GM21529 (cell line): ENCODE results near the gene SLC12A7.

Experiments used
- ATAC-seq: cut with Tn5 transposase; IDR thresholded peaks from one replicate; pipeline ENCODE4 v1.9.1; 2021; ENCODE audit not compliant: unreplicated experiment

Gene SLC12A7

DNA sequence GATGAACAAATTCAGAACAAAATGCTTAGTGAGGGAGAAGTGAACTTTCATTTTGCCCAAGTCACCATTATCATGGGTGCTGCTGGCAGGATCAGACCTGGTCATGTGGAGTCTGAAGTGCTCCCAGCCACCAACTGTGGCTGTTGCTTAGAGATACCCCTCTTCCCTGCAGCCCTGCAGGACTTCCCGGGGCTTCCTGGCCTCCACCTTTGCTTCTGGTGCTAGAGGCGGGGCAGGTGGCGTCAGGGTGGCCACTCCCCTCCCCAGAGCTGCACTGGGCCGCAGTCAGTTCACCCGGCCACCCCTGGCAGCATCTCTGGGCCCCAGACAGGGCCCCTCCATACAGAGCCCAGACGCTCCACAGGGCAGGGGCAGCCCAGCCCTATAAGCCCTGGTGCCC lies 30.0 kb upstream of the SLC12A7 start:
- ATAC-seq, result no peak

DNA sequence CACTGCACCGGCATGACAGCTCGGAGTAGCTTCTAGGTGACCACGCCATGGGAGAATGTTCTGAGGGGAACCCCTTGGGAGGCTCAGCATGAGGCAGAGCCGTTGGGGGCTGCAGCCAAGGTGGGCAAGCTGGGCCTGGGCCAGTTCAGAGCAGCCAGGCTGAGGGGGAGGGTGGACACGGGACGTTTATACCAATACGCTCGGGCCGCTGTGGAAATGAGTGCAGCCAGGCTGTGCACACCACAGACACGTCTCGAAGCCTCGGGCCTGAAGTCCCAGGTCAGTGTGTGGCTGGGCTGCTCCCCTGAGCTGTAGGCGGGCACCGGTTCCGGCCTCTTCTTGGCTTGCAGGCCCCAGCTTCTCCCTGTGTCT lies 28.9 kb upstream of the SLC12A7 start:
- ATAC-seq, result no peak

DNA sequence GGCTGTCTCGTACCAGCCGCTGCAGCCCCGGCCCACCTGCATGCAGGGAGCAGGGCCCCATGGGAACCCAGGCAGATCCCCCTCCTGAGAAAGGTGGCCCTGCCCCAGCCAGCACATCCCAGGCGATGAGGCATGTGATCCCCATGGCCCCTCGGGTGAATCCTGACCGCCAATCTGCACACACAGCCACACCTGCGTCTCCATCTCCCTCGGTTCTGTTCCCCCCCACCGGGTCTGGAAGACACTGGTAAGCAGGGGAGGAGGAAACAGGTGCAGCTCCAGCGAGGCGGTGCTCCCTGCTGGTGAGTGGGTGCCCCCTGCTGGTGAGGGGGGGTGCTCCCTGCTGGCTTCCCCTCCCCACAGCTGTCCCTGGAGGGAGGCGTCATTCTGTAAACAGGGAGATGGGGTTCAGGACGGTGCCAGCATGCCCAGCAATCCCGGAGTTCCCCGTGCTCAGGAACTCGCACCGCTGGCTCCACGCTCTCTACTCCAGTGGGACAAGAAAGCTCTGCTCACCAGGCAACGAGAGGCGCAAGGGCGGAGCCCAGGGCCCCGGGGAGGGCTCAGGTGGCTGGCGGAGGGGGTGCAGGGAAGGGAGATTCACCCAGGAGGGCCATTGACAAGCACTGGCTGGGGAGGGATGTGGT lies 28.4 kb upstream of the SLC12A7 start:
- peak; percentile 70 for ATAC-seq

DNA sequence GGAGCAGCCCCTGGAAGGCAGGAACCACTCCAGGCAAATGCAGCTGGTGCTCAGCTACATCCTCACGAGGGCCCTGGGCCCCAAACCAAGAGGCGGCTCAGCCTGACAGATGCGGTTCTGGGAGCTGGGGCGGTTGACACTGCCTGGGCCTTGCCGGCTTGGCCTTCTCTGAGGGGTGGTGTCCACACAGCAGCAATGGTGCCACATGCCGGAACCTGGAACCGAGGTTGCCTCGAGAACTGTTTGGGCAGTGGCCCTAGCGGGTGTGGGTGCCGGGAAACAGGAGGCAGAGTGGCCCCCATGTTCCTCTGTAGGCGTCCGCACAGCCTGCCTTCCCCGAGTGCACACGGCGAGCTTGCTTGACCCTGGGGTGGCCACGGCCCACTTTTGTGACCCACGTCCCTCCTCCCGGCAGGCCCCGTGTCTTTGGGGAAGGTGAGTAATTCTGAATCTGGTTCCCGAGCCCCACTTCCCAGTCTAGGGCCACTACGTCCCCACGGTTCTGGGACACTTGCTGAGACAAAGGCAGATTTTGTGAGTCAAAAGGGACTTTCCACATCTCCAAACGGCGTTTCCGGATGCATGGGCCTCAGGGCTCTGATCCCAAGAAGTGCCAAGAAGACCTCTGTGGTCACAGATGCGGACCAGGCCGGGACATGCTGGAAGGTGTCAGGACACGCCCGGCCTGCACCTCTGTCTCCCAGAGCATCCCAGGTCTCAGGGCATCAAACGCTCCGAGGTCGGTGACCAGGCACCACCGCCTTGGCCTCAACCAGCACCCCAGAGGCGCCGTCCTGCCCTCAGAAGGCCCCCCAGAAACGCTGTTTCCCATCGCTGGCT lies 27.7 kb upstream of the SLC12A7 start:
- ATAC-seq, result peak; percentile 17

DNA sequence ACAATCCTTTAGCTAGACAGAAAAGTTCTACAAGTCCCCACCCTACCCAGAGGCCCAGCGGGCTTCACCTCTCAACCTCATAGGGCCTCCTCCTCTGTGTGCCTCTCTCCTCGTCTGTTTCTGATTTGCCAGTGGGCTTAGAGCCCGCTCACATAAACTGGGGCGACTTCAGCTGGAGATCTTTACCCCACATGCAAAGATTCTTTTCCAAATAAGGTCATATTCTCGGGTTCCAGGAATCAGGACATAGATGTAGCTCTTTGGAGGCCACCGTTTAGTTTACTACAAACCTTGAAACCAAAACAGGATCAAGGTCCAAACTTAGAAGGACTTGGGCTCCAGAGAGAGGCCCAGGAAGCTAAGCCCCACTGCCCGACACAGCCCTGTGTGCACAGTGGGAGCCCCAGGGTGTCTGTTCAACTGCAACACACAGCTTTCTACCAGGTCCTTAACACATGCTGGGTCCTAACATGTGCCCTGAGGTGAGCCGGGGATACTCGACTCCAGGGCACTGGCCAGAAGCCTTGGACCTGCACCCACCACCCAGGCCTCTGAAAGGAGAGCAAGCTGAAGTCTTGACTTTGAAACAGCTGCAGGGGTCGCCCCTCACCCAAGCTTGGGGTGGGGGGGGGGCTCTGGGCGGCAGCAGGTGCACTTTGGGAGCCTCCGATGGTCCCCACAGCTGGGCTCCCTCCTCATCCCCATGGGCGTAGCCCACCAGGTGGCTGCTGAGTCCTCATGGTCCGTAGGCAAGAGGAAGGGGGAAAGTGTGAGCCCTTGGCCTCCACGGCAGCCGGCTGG lies 26.8 kb upstream of the SLC12A7 start:
- no peak for ATAC-seq

DNA sequence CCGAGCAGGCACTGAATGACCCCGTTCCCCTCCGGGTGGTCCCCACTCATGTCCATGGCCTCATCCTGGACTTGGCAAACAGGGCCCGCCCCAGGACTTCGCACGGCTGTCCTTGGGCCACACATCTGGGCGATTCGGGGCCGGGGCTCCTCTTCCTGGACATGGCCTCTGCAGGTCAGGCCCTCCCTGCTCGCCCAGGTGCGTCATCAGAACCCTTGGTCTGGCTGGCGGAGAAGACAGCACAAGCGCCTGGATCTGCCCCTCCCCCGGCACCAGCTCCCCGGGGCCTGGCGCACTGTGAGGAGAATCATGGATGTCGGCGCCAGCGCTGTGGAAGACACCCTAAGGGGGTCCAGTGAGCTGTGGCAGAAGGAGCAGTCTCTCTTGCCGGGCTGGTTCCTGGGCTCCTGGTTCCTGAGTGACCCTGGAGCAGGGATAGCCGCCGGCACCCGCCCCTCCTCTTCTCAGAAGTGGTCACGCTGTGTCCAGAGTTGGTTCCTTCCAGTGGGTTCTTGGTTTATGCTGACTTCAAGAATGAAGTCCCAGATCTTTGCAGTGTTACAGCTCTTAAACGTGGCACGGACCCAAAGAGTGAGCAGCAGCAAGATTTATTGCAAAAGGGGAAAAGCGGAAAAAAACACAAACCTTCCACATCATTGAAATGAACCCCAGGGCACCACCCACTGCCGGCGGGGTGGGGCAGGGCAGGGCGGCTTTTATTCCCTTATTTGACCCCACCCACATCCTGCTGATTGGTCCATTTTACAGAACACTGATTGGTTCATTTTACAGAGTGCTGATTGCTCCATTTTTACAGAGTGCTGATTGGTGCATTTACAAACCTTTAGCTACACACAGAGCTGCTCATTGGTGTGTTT lies 25.9 kb upstream of the SLC12A7 start:
- no peak for ATAC-seq

DNA sequence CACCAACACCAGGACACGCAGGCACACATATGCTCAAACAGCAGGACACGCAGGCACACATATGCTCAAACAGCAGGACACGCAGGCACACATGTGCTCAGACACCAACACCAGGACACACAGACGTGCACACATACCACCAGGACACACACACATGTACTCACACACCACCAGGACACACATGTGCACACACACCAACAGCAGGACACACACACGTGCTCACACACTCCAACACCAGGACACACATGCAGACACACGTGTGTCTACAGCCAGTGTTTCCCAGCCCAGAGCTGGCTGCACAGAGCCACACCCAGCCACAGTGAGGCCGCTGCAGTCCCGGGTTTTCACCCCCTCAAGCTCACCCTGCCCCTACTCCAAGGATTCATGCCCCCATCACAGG lies 25.0 kb upstream of the SLC12A7 start:
- ATAC-seq, result no peak

DNA sequence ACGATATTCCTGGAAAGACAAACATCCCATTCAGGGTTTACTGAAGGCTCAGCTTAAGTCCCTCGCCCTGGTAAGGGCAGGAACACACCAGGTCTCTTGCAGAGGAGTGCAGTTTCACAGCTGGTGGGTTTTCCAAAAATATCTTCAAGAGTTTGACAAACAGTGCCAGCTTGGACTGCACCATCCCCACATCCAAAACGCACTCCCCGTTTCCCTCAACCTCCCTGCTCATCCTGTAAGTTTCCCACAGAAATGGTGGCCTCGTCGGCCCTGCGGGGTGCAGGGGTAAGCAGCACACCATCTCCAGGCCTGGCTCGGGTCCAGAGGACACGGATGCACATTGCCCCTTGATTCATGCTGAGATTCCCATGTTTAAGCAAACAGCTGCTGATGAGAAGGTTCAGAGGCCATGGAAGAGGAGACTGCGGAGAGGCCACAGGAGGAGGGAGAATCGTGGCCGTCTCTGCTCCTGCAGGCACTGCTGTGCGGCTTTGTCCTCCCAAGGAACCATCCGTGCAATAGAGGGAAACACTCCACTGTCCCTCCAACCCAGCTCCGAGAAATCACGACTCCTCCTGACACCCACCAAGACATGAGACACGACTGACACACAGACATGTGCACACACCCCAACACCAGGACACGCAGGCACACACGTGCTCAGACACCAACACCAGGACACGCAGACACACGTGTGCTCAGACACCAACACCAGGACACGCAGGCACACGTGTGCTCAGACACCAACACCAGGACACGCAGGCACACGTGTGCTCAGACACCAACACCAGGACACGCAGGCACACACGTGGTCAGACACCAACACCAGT lies 24.0 kb upstream of the SLC12A7 start:
- no peak for ATAC-seq

DNA sequence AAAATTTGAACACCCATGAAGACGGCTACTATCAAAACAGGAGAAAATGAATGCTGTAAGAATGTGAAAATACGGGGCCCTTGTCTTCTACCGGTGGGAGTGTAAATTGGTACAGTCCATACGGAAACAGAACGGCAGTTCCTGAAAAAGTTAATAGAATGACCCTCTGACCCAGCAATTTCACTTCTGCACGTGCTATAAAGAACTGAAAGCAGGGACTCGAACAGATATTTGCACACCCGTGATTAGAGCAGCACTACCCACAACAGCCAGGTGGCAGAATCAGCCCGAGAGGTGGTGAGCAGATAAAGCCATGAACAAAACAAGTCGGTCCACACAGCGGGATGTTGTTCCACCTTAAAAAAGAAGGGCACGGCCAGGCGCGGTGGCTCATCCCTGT lies 22.6 kb upstream of the SLC12A7 start:
- peak; percentile 61 for ATAC-seq

DNA sequence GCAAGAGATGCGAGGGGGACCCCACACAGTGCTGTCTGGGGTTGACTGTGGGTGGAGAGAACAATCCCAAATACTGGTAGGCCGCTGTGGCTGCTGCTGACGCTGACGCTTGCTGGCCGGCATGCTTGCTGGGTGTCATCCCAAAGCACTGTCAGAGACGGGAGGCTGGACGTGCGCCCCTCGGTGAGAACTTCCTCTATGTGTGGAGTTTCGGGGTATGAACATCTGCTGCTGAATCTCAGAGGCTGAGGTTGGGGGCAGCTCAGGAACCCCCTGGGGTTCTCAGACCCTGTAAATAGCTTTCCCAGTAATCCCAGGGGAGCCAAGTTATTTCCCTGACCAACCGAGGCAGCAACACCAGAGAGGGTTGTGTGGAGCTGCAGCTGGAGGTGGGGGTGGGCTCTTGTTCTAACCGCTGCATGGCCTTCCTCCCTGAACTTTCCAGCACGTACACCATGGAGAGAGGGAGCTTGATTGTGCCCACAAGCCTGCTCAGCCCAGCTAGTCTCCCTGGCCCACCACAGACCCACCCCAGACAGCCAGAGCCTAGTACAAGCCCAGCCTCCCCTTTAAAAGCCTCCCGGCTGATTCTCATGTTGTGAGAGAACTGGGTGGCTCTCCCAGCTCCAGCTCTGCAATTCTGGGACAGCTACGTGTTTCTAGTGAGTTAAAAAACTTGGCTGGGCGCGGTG lies 21.8 kb upstream of the SLC12A7 start:
- ATAC-seq, result peak; percentile 53

DNA sequence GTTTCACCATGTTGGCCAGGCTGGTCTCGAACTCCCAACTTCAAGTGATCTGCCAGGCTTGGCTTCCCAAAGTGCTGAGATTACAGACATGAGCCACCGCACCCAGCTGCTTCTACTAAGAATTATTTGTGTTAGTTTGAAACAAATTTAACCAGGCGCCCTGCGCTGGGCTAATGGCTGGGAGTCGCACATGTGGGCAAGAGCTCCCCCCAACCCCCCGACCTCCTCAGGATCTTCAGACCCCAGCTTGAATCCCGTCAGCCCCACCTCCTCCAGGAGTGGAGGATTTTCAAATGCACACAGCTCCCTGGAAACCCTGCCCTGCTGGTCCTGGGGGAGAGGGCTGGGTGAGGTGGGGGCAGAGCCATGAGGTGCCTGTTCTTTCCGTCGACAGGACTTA lies 21.2 kb upstream of the SLC12A7 start:
- no peak for ATAC-seq

DNA sequence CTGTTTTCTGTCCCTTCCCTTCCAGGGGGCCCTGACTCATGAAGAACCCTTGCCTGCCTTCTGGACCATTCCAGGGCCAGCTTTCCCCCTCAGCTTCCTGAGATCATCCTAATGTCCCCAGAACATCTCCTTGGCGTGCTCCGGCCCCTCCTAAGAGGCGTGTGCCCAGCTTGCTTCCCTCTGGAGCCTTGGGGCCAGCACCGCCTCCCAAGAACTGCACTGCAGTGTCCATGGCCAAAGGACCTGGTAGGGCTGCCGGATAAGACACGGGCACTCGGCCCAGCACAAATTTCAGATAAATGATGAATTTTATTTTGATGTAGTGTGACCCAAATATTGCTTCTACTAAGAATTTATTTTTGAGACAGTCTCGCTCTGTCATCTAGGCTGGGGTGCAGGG lies 20.7 kb upstream of the SLC12A7 start:
- ATAC-seq, result no peak

DNA sequence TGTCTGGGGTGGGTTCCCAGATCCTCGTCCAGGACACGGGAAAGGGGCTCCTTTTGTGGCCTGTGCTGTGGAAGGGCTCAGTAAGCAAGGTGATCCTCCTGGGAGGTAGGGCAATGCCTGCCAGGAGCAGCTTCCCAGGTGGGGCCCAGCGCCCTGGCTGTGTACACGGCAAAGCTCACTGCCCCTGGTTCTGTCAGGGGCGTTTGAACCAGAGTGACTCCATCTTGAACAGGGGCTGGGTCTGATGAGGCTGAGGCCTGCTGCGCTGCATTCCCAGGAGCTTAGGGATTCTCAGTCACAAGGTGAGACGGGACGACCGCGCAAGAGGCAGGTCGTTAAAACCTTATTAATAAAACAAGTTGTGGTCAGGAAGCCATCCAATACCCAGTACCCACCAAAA lies 19.9 kb upstream of the SLC12A7 start:
- ATAC-seq, result no peak

DNA sequence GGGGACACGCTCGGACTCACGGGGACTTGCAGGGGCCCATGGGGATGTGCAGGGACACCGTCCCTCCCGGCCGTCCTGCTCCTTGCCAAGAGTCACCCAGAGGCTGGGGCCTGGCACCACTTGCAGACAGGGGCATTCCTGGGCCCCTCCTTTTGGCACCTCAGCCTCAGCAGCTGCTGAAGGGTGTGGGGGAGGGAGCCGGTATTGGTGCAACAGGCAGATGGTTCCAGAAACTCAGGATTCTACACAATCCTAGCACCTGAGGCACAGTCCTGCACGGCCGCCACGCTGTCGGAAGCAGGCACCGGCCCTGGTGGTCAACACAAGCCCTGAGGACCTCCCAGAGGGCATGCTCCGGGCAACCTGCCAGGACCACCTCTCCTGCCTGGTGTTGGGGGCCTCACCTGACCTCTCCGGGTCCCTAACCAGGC lies 19.3 kb upstream of the SLC12A7 start:
- no peak for ATAC-seq

DNA sequence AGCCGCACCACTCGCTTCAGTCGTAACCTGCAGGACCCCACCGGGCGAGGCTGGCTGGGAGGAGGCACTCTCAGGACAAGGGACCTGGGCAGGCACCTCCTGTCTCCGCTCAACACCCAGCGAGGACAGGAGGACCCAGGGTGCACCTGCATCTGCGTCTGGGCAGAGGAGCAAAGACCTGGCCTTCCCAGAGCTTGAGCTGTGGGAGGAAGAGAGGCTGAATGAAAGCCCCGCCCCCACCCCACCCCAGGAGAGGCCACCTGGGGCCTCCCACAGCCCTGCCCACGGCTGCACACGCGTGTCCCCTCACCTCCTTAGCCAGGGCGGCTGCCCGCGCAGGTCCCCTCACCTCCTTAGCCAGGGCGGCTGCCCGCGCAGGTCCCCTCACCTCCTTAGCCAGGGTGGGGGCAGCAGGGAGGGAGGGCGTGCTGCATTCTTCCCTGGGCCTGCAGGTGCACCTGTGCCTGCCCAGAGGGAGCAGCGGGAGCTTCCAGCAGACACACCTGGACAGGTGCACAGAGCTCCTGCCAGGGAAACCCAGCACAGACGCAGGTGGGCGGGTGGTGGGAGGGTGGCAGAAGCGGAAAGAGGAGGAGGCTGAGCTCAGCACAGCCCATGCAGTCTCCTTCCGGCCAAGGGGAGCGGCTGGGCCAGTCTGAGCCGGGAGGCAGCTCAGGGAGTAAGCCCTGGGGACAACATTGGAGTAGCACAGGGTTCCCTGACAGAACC lies 18.5 kb upstream of the SLC12A7 start:
- ATAC-seq, result peak; percentile 40

DNA sequence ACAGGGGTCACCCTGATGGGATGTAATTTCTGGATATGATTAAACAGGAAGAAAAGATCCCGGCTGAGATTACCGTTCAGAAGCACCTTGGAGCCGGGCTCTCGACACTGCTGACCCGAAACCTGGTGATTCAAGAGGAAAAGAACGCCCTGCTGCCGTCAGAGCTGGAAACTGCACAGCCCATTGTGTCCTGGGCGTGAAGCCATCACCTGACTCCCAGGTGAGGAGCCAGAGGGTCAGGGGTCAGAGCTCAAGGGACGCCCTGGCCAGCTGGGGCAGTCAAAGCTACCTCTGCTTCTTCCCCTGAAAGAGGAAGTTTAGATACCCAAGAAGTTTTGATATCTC lies 17.8 kb upstream of the SLC12A7 start:
- ATAC-seq, result no peak

DNA sequence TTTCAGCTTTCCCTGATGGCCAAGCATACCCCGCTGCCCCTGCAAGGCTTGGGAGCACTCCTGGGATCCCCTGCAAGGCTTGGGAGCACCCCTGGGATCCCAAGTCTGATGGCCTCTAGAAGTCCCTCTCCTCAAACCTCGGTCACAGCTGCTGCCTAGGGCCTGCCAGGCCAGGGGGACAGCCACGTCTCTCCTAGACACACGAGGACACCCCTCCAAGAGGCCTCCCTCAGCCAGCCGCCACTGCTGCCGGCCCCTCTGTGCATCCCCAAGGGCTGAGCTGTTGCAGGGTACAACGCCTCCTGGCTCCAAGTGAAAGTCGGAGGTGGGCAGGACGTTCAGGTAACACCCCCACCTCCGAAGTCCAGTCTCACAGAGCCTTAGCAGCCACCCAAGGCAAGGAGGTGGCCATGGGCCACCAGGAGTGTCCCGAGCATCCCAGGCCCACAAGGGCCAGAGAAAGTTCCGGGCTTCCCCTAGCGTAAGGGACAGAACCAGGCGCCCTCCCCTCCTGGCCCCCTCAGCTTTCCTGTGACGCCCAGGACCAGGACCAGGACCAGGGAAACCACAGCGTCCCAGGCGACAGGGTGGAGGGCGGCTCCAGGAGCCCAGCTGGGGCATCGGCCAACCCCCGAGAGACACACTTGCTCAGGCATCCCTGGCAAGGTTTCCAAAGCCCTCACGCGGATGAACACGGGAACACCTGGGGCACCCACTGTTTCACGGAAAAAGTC lies 17.3 kb upstream of the SLC12A7 start:
- ATAC-seq, result no peak
